SHP77 treated with DMSO at 0.1 percent for 48 hours (cell line): ENCODE data around the gene IL4I1.

Source experiments
- DNase-seq: peaks from one replicate; lab custom pipeline; 2025; lab: John Stamatoyannopoulos, UW

Gene IL4I1

GRCh38 chr19:49924004-49924880, 27.6 kb upstream of the IL4I1 start:
- no peak for DNase-seq

- no peak for DNase-seq
Observed at GRCh38 chr19:49923055-49924003, 26.6 kb upstream of the IL4I1 start.

GRCh38 chr19:49921871-49922795, 25.4 kb upstream of the IL4I1 start:
- DNase-seq: no peak

GRCh38 chr19:49920624-49921363, 24.1 kb upstream of the IL4I1 start:
- no peak for DNase-seq

- no peak for DNase-seq
Observed at GRCh38 chr19:49918089-49918488, 21.4 kb upstream of the IL4I1 start.

GRCh38 chr19:49916839-49917733, 20.4 kb upstream of the IL4I1 start:
- no peak for DNase-seq

GRCh38 chr19:49915271-49915670, 18.6 kb upstream of the IL4I1 start:
- no peak for DNase-seq

GRCh38 chr19:49913720-49914119, 17.0 kb upstream of the IL4I1 start:
- DNase-seq: no peak

GRCh38 chr19:49912965-49913685, 16.4 kb upstream of the IL4I1 start:
- no peak for DNase-seq

GRCh38 chr19:49911381-49912145, 14.9 kb upstream of the IL4I1 start:
- no peak for DNase-seq

GRCh38 chr19:49910179-49910578, 13.5 kb upstream of the IL4I1 start:
- DNase-seq: no peak

- no peak for DNase-seq
Observed at GRCh38 chr19:49908480-49909420, 12.1 kb upstream of the IL4I1 start.

GRCh38 chr19:49907745-49908446, 11.2 kb upstream of the IL4I1 start:
- DNase-seq: no peak

- no peak for DNase-seq
Observed at GRCh38 chr19:49906879-49907564, 10.3 kb upstream of the IL4I1 start.

GRCh38 chr19:49904136-49904535, 7.4 kb upstream of the IL4I1 start:
- no peak for DNase-seq
